SU-DHL-6 (cell line): ENCODE measurements around the gene TMPRSS11A.

ENCODE experiments used
- H2AFZ ChIP-seq: fragments of 200-600 bp; sonication (generic); 2 replicates; pipeline ENCODE4 v1.6.1; 2014; ENCODE audit warnings: low read depth, mild to moderate bottlenecking, moderate library complexity, mixed read lengths, antibody characterized with exemption, low read length; ENCODE audit not compliant: severe bottlenecking
- H3F3A ChIP-seq: fragments of 200-600 bp; shearing (Covaris generic); 2 replicates; pipeline ENCODE4 v1.6.0; 2016; ENCODE audit warnings: antibody characterized with exemption, mild to moderate bottlenecking; ENCODE audit not compliant: insufficient read depth
- H3K27ac ChIP-seq: fragments of 200-600 bp; sonication (generic); 2 replicates; pipeline ENCODE4 v1.5.1; 2016; ENCODE audit warnings: low read depth, mild to moderate bottlenecking, low read length, moderate library complexity, mixed read lengths
- H3K27me3 ChIP-seq: fragments of 200-600 bp; sonication (generic), shearing (Covaris generic); 2 replicates; pipeline ENCODE4 v1.6.0; 2014; ENCODE audit warnings: mild to moderate bottlenecking, low read length
- H3K36me3 ChIP-seq: fragments of 200-600 bp; sonication (generic); 2 replicates; pipeline ENCODE4 v1.6.1; 2014; ENCODE audit warnings: mild to moderate bottlenecking, low read length, mixed read lengths
- H3K4me2 ChIP-seq: fragments of 300-600, 200-600 bp; shearing (Covaris generic), sonication (generic); 2 replicates; pipeline ENCODE4 v1.6.0; 2014; ENCODE audit warnings: low read length, low read depth, mild to moderate bottlenecking; ENCODE audit not compliant: poor library complexity, severe bottlenecking
- H3K4me3 ChIP-seq: fragments of 200-600 bp; sonication (generic); 2 replicates; pipeline ENCODE4 v1.5.1; 2014; ENCODE audit warnings: antibody characterized with exemption, low read length, mild to moderate bottlenecking, mixed read lengths; ENCODE audit not compliant: insufficient read depth, poor library complexity, severe bottlenecking
- H3K79me2 ChIP-seq: fragments of 200-600 bp; sonication (generic); 2 replicates; pipeline ENCODE4 v1.6.1; 2014; ENCODE audit warnings: mild to moderate bottlenecking, low read length, moderate library complexity; ENCODE audit not compliant: insufficient read depth
- H3K9ac ChIP-seq: fragments of 200-600 bp; sonication (generic); 2 replicates; pipeline ENCODE4 v1.7.0; 2014; ENCODE audit warnings: mild to moderate bottlenecking, low read length
- H3K9me2 ChIP-seq: fragments of 200-600 bp; sonication (generic); replicated peaks from 2 replicates; pipeline ENCODE4 v1.6.1; 2014; ENCODE audit warnings: low read length; ENCODE audit not compliant: insufficient read depth
- H3K9me3 ChIP-seq: fragments of 200-600 bp; sonication (generic); 2 replicates; pipeline ENCODE4 v1.6.1; 2014; ENCODE audit warnings: low read length, mixed read lengths; ENCODE audit not compliant: insufficient read depth
- H4K20me1 ChIP-seq: fragments of 200-600 bp; sonication (generic); 2 replicates; pipeline ENCODE4 v1.6.1; 2014; ENCODE audit warnings: low read depth, mild to moderate bottlenecking, antibody characterized with exemption, low read length, moderate library complexity, mixed read lengths
- CTCF ChIP-seq: fragments of 200-600 bp; sonication (generic); IDR thresholded peaks from one replicate; pipeline ENCODE4 v1.5.1; 2017; ENCODE audit warnings: antibody characterized with exemption, mild to moderate bottlenecking, low read length, moderate library complexity; ENCODE audit not compliant: insufficient read depth, poor library complexity, severe bottlenecking
- EZH2phosphoT487 ChIP-seq: fragments of 200-600 bp; sonication (generic), shearing (Covaris generic); conservative IDR thresholded peaks from 2 replicates; pipeline ENCODE4 v1.6.1; 2018; ENCODE audit warnings: mild to moderate bottlenecking, antibody characterized with exemption, low read length, moderate library complexity, mixed read lengths

The TMPRSS11A gene

GRCh38 chr4:67891645-67892044, 71.6 kb downstream of the TMPRSS11A start:
- H3K27ac ChIP-seq = no peak overlapping the region
- TF ChIP-seq EZH2phosphoT487 = no peak
- TF ChIP-seq CTCF = no peak
- no peaks in the 10 kb centered on the region for H4K20me1 ChIP-seq
- H3K4me2 ChIP-seq = no peak overlapping the region
- H3F3A ChIP-seq = no peaks in the 10 kb centered on the region
- H3K9me3 ChIP-seq = no peaks in the 10 kb centered on the region
- no peaks in the 10 kb centered on the region for H3K79me2 ChIP-seq
- H3K36me3 ChIP-seq = no peaks in the 10 kb centered on the region
- H3K9ac ChIP-seq = no peak overlapping the region
- no peaks in the 10 kb centered on the region for H3K27me3 ChIP-seq
- H2AFZ ChIP-seq = no peak overlapping the region
- H3K9me2 ChIP-seq = no peaks in the 10 kb centered on the region
- no peak overlapping the region for H3K4me3 ChIP-seq

GRCh38 chr4:67886281-67886680, 77.0 kb downstream of the TMPRSS11A start:
- Histone ChIP-seq H2AFZ (no peak overlapping the region), H3K27ac (no peak overlapping the region)

GRCh38 chr4:67885762-67886161, 77.5 kb downstream of the TMPRSS11A start:
- TF ChIP-seq EZH2phosphoT487 (no peak), CTCF (no peak)
- H3K27ac ChIP-seq = no peak overlapping the region

More at GRCh38 chr4:67886281-67886680, 77.0 kb downstream of the TMPRSS11A start:
- Histone ChIP-seq H3K4me3 (no peak overlapping the region), H3K4me2 (no peak overlapping the region), H3K9ac (no peak overlapping the region), H3K9me3 (no peaks in the 10 kb centered on the region), H3K27me3 (no peaks in the 10 kb centered on the region), H3K36me3 (no peaks in the 10 kb centered on the region), H3K79me2 (no peaks in the 10 kb centered on the region), H3K9me2 (no peaks in the 10 kb centered on the region), H4K20me1 (no peaks in the 10 kb centered on the region), H3F3A (no peaks in the 10 kb centered on the region)
- TF ChIP-seq EZH2phosphoT487 (no peak), CTCF (no peak)

More at GRCh38 chr4:67885762-67886161, 77.5 kb downstream of the TMPRSS11A start:
- no peaks in the 10 kb centered on the region for H3K27me3 ChIP-seq
- H3K4me2 ChIP-seq = no peak overlapping the region
- no peak overlapping the region for H3K4me3 ChIP-seq
- no peaks in the 10 kb centered on the region for H4K20me1 ChIP-seq
- H3K9me3 ChIP-seq = no peaks in the 10 kb centered on the region
- H3K9me2 ChIP-seq = no peaks in the 10 kb centered on the region
- no peaks in the 10 kb centered on the region for H3K79me2 ChIP-seq
- H3K36me3 ChIP-seq = no peaks in the 10 kb centered on the region
- H2AFZ ChIP-seq = no peak overlapping the region
- H3K9ac ChIP-seq = no peak overlapping the region
- H3F3A ChIP-seq = no peaks in the 10 kb centered on the region
